HAP-1 (cell line): ENCODE measurements around the gene RNF41.
"Not testable (repeated sequence)": the region's sequence is repeated elsewhere in the genome, so short reads cannot be mapped to it uniquely, and the experiment has no call there.

Source experiments
- DNase-seq, 2 experiments: peaks; one replicate each; pipeline ENCODE4 v3.0.0-alpha.2; 2016 to 2020; ENCODE audit warnings: low spot score in 2 of 2
- H3K27me3 ChIP-seq: fragments of 250-450 bp; sonication (Bioruptor Pico); 2 replicates; pipeline ENCODE4 v1.5.1; 2020; ENCODE audit warnings: low read depth, mild to moderate bottlenecking, moderate library complexity
- H3K36me3 ChIP-seq: fragments of 250-450 bp; sonication (Bioruptor Pico); replicated peaks from 2 replicates; pipeline ENCODE4 v1.5.1; 2020; ENCODE audit warnings: mild to moderate bottlenecking
- H3K4me1 ChIP-seq: fragments of 250-450 bp; sonication (Bioruptor Pico); 2 replicates; pipeline ENCODE4 v1.5.1; 2020; ENCODE audit warnings: mild to moderate bottlenecking
- H3K4me3 ChIP-seq: fragments of 250-450 bp; sonication (Bioruptor Pico); 2 replicates; pipeline ENCODE4 v1.5.1; 2020; ENCODE audit warnings: mild to moderate bottlenecking, moderate library complexity
- H3K9me3 ChIP-seq: fragments of 250-450 bp; sonication (Bioruptor Pico); 2 replicates; pipeline ENCODE4 v1.5.1; 2020; ENCODE audit warnings: mild to moderate bottlenecking, moderate library complexity
- in situ Hi-C: fragments of 300-500 bp; cut with MboI; formaldehyde crosslinking; loops from 3 replicates; pipeline ENCODE4 v1.14.3; 2020; ENCODE audit warnings: low sequenced_read_pairs, inconsistent platforms, mixed read lengths

RNF41 gene

GRCh38 chr12:56213878-56214277 lies 7.8 kb downstream of the RNF41 start:
- no peak for DNase-seq
- H3K9me3 ChIP-seq = no peaks in the 10 kb centered on the region
- H3K4me3 ChIP-seq = no peak overlapping the region
- H3K36me3 ChIP-seq = peaks cover 70% of the 10 kb centered on the region
- no peaks in the 10 kb centered on the region for H3K27me3 ChIP-seq
- H3K4me1 ChIP-seq = no peaks in the 10 kb centered on the region
- in situ Hi-C loops = no loop called here

- Histone ChIP-seq H3K36me3 (peaks cover 80% of the 10 kb centered on the region), H3K4me1 (no peaks in the 10 kb centered on the region), H3K27me3 (no peaks in the 10 kb centered on the region), H3K9me3 (no peaks in the 10 kb centered on the region), H3K4me3 (no peak overlapping the region)
- in situ Hi-C loops = no loop called here
- no peak for DNase-seq
Measured at GRCh38 chr12:56212361-56212760, 9.4 kb downstream of the RNF41 start.

- no peak for DNase-seq
- Histone ChIP-seq H3K9me3 (no peaks in the 10 kb centered on the region), H3K27me3 (no peaks in the 10 kb centered on the region), H3K4me1 (no peaks in the 10 kb centered on the region), H3K4me3 (no peak overlapping the region), H3K36me3 (peaks cover 73% of the 10 kb centered on the region)
- in situ Hi-C loops = no loop called here
Measured at GRCh38 chr12:56208006-56208405, 13.7 kb downstream of the RNF41 start.

GRCh38 chr12:56206452-56207166 lies 15.1 kb downstream of the RNF41 start:
- in situ Hi-C loops = no loop called here
- Histone ChIP-seq H3K36me3 (peaks cover 63% of the 10 kb centered on the region), H3K4me1 (peaks cover 3% of the 10 kb centered on the region; the same call in 1 of the 2 replicates), H3K9me3 (no peaks in the 10 kb centered on the region), H3K4me3 (no peak overlapping the region), H3K27me3 (no peaks in the 10 kb centered on the region)
- peak in 1 of 2 experiments; percentile 70 for DNase-seq

GRCh38 chr12:56205445-56205844 lies 16.3 kb downstream of the RNF41 start:
- H3K27me3 ChIP-seq = no peaks in the 10 kb centered on the region
- DNase-seq = no peak
- H3K4me3 ChIP-seq = no peak overlapping the region
- in situ Hi-C loops = no loop called here
- H3K9me3 ChIP-seq = no peaks in the 10 kb centered on the region
- H3K36me3 ChIP-seq = peaks cover 53% of the 10 kb centered on the region
- H3K4me1 ChIP-seq = peaks cover 3% of the 10 kb centered on the region; the same call in 1 of the 2 replicates

GRCh38 chr12:56204275-56204674 lies 17.4 kb downstream of the RNF41 start:
- no peak for DNase-seq
- Histone ChIP-seq H3K9me3 (no peaks in the 10 kb centered on the region), H3K4me1 (peaks cover 3% of the 10 kb centered on the region; the same call in 1 of the 2 replicates), H3K4me3 (no peak overlapping the region), H3K27me3 (no peaks in the 10 kb centered on the region), H3K36me3 (peaks cover 42% of the 10 kb centered on the region)
- in situ Hi-C loops = no loop called here

GRCh38 chr12:56202838-56203237 lies 18.9 kb downstream of the RNF41 start:
- peaks cover 3% of the 10 kb centered on the region; the same call in 1 of the 2 replicates for H3K4me1 ChIP-seq
- H3K27me3 ChIP-seq = no peaks in the 10 kb centered on the region
- no peak overlapping the region for H3K4me3 ChIP-seq
- no peak for DNase-seq
- no peaks in the 10 kb centered on the region for H3K9me3 ChIP-seq
- in situ Hi-C loops = no loop called here
- H3K36me3 ChIP-seq = peaks cover 34% of the 10 kb centered on the region

GRCh38 chr12:56202366-56202765 lies 19.4 kb downstream of the RNF41 start:
- in situ Hi-C loops = no loop called here
- H3K4me1 ChIP-seq = peaks cover 3% of the 10 kb centered on the region; the same call in 1 of the 2 replicates
- H3K4me3 ChIP-seq = no peak overlapping the region
- no peak for DNase-seq
- no peaks in the 10 kb centered on the region for H3K27me3 ChIP-seq
- no peaks in the 10 kb centered on the region for H3K9me3 ChIP-seq
- H3K36me3 ChIP-seq = peaks cover 29% of the 10 kb centered on the region

GRCh38 chr12:56198836-56199235 lies 22.9 kb downstream of the RNF41 start:
- Histone ChIP-seq H3K27me3 (no peaks in the 10 kb centered on the region), H3K4me3 (no peak overlapping the region), H3K36me3 (peaks cover 3% of the 10 kb centered on the region; the same call in 1 of the 2 replicates), H3K4me1 (peaks cover 3% of the 10 kb centered on the region; the same call in 1 of the 2 replicates), H3K9me3 (no peaks in the 10 kb centered on the region)
- no peak for DNase-seq
- in situ Hi-C loops = no loop called here

GRCh38 chr12:56197921-56198635 lies 23.6 kb downstream of the RNF41 start:
- peaks cover 5% of the 10 kb centered on the region for H3K4me1 ChIP-seq
- DNase-seq = no peak
- peaks cover 3% of the 10 kb centered on the region; the same call in 1 of the 2 replicates for H3K36me3 ChIP-seq
- H3K9me3 ChIP-seq = no peaks in the 10 kb centered on the region
- H3K4me3 ChIP-seq = no peak overlapping the region
- H3K27me3 ChIP-seq = no peaks in the 10 kb centered on the region
- in situ Hi-C loops = no loop called here

GRCh38 chr12:56196818-56197550 lies 24.7 kb downstream of the RNF41 start:
- H3K9me3 ChIP-seq, H3K4me3 ChIP-seq, H3K27me3 ChIP-seq, DNase-seq, H3K4me1 ChIP-seq, H3K36me3 ChIP-seq, in situ Hi-C loops: not testable (repeated sequence)

GRCh38 chr12:56193025-56193578 lies 28.6 kb downstream of the RNF41 start:
- peak; percentile 72 to 88 for DNase-seq
- H3K36me3 ChIP-seq = no peaks in the 10 kb centered on the region; the same call in 1 of the 2 replicates
- no peaks in the 10 kb centered on the region for H3K27me3 ChIP-seq
- in situ Hi-C loops = no loop called here
- H3K4me3 ChIP-seq = no peak overlapping the region
- peaks cover 7% of the 10 kb centered on the region for H3K4me1 ChIP-seq
- H3K9me3 ChIP-seq = no peaks in the 10 kb centered on the region

- Histone ChIP-seq H3K36me3 (no peaks in the 10 kb centered on the region; the same call in 1 of the 2 replicates), H3K27me3 (no peaks in the 10 kb centered on the region), H3K4me3 (no peak overlapping the region), H3K4me1 (peaks cover 11% of the 10 kb centered on the region), H3K9me3 (no peaks in the 10 kb centered on the region)
- no peak for DNase-seq
- in situ Hi-C loops = no loop called here
Measured at GRCh38 chr12:56192582-56192981, 29.1 kb downstream of the RNF41 start.
